Lower lobe of right lung (tissue), 2 donors: ENCODE data around the gene GALNT13. TPM values are rescaled to one million over a fixed set of nuclear protein-coding genes. Genes with fewer than 3 reads are reported as not detected.

Source experiments
- ATAC-seq, 2 donors: fragments of 200-7000 bp; cut with Tn5 transposase; one replicate each; pipeline ENCODE4 v1.9.1; 2020 to 2022; ENCODE audit warnings: mild to moderate bottlenecking in 2 of 2, moderate library complexity in 2 of 2
- DNase-seq: peaks from one replicate; pipeline ENCODE4 v3.0.0-alpha.2; 2020
- H3K27ac ChIP-seq: fragments of 200-600 bp; one replicate; pipeline ENCODE4 v1.8.0; 2022
- H3K27me3 ChIP-seq: fragments of 200-600 bp; one replicate; pipeline ENCODE4 v1.8.0; 2022; ENCODE audit warnings: low read depth
- H3K36me3 ChIP-seq: fragments of 200-600 bp; one replicate; pipeline ENCODE4 v1.8.0; 2022; ENCODE audit warnings: mild to moderate bottlenecking
- H3K4me1 ChIP-seq: fragments of 200-600 bp; one replicate; pipeline ENCODE4 v1.8.0; 2022
- H3K4me3 ChIP-seq: fragments of 200-600 bp; one replicate; pipeline ENCODE4 v1.8.0; 2022; ENCODE audit warnings: mild to moderate bottlenecking
- H3K9me3 ChIP-seq: fragments of 200-600 bp; one replicate; pipeline ENCODE4 v1.8.0; 2022
- intact Hi-C: fragments of 100-400 bp; cut with DNase I; formaldehyde crosslinking; loops from one replicate; pipeline ENCODE4 v1.11.0; 2022
- total RNA-seq: library from RNA; stranded (reverse); fragmentation: NEBNext Ultra II Directional; extraction: Animal tissue kit (Norgen Biotek cat#: 25700); gene quantifications from one replicate; pipeline ENCODE4 v1.2.1, GENCODE V29; 2021
- TF ChIP-seq, protein P1 (sequence below): fragments of 200-600 bp; IDR thresholded peaks from one replicate; pipeline ENCODE4 v1.8.0; 2022; ENCODE audit warnings: antibody characterized with exemption, mild to moderate bottlenecking
- donor health status: DM: no; HTN: yes; CAD: no; lungs with severe emphysema.

The GALNT13 gene
- total RNA-seq, 1 donor from 2014 or later: 2.4 TPM

- H3K36me3 ChIP-seq: no peaks in the 10 kb centered on the region
- no peak overlapping the region for H3K27ac ChIP-seq
- no peaks in the 10 kb centered on the region for H3K4me1 ChIP-seq
- ATAC-seq: no peak
- DNase-seq: no peak
- H3K4me3 ChIP-seq: no peak overlapping the region
- H3K27me3 ChIP-seq: no peaks in the 10 kb centered on the region
- no peaks in the 10 kb centered on the region for H3K9me3 ChIP-seq
- intact Hi-C loops: no loop called here
- TF ChIP-seq, protein P1, sequence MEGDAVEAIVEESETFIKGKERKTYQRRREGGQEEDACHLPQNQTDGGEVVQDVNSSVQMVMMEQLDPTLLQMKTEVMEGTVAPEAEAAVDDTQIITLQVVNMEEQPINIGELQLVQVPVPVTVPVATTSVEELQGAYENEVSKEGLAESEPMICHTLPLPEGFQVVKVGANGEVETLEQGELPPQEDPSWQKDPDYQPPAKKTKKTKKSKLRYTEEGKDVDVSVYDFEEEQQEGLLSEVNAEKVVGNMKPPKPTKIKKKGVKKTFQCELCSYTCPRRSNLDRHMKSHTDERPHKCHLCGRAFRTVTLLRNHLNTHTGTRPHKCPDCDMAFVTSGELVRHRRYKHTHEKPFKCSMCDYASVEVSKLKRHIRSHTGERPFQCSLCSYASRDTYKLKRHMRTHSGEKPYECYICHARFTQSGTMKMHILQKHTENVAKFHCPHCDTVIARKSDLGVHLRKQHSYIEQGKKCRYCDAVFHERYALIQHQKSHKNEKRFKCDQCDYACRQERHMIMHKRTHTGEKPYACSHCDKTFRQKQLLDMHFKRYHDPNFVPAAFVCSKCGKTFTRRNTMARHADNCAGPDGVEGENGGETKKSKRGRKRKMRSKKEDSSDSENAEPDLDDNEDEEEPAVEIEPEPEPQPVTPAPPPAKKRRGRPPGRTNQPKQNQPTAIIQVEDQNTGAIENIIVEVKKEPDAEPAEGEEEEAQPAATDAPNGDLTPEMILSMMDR: no peak
These were observed 384.4 kb downstream of the GALNT13 start for GRCh38 chr2:154256136-154256535.

GRCh38 chr2:154259030-154259429 is 387.3 kb downstream of the GALNT13 start:
- intact Hi-C loops: no loop called here
- DNase-seq (no peak), ATAC-seq (no peak)
- TF ChIP-seq, protein P1: no peak
- Histone ChIP-seq H3K4me1 (no peaks in the 10 kb centered on the region), H3K27ac (no peak overlapping the region), H3K4me3 (no peak overlapping the region), H3K9me3 (no peaks in the 10 kb centered on the region), H3K36me3 (no peaks in the 10 kb centered on the region), H3K27me3 (no peaks in the 10 kb centered on the region)

- no peak overlapping the region for H3K27ac ChIP-seq
- H3K4me1 ChIP-seq: no peaks in the 10 kb centered on the region
- ATAC-seq: no peak
- intact Hi-C loops: no loop called here
- no peaks in the 10 kb centered on the region for H3K27me3 ChIP-seq
- H3K9me3 ChIP-seq: no peaks in the 10 kb centered on the region
- DNase-seq: no peak
- H3K4me3 ChIP-seq: no peak overlapping the region
- no peaks in the 10 kb centered on the region for H3K36me3 ChIP-seq
- TF ChIP-seq, protein P1: no peak
These were observed 389.8 kb downstream of the GALNT13 start for GRCh38 chr2:154261473-154262027.

DNA sequence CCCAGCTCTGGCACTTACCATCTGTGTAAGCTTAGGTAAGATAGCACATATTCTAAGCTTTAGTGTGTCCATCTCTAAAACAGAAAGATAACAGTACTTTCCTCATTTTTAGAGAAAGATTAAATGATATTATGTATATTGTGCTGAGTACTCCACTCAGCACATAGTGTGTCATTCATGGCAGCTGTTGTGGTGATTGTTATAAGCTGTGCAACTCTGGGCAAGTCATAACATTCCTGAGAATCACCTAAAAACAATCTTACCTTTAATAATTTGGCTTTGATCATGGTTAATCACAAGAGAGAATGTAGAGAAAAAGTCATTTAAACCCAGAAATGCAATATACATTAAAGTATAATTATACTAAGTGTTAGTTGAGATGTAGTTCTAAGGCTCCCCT is 391.5 kb downstream of the GALNT13 start:
- TF ChIP-seq, protein P1: no peak
- H3K27me3 ChIP-seq: no peaks in the 10 kb centered on the region
- no peaks in the 10 kb centered on the region for H3K9me3 ChIP-seq
- DNase-seq (no peak), ATAC-seq (no peak)
- intact Hi-C loops: no loop called here
- H3K4me3 ChIP-seq: no peak overlapping the region
- H3K4me1 ChIP-seq: no peaks in the 10 kb centered on the region
- no peaks in the 10 kb centered on the region for H3K36me3 ChIP-seq
- no peak overlapping the region for H3K27ac ChIP-seq

- no peaks in the 10 kb centered on the region for H3K9me3 ChIP-seq
- intact Hi-C loops: no loop called here
- H3K4me3 ChIP-seq: no peak overlapping the region
- H3K36me3 ChIP-seq: no peaks in the 10 kb centered on the region
- H3K4me1 ChIP-seq: no peaks in the 10 kb centered on the region
- no peak for ATAC-seq
- H3K27ac ChIP-seq: no peak overlapping the region
- H3K27me3 ChIP-seq: no peaks in the 10 kb centered on the region
- no peak for DNase-seq
- TF ChIP-seq, protein P1: no peak
These were observed 392.3 kb downstream of the GALNT13 start for GRCh38 chr2:154264024-154264423.

DNA sequence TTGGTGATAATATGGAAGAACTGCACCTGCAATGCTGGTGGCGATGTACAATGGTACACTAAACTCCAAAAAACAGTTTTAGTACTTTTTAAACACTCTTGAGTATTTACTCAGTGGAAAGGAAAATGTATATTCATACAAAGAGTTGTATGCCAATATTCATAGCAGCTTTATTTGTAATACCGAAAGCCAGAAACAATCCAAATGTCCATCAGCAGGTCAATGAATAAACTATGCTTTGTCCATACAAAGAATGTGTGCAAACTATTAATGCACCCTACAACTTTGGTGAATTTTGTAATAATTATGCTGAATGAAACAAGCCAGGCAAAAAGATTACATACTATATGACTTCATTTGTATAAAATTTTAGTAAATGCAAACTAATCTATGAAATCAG is 396.3 kb downstream of the GALNT13 start:
- ATAC-seq: no peak
- intact Hi-C loops: no loop called here
- no peaks in the 10 kb centered on the region for H3K36me3 ChIP-seq
- no peak for DNase-seq
- H3K27ac ChIP-seq: no peak overlapping the region
- no peaks in the 10 kb centered on the region for H3K4me1 ChIP-seq
- TF ChIP-seq, protein P1: no peak
- H3K27me3 ChIP-seq: no peaks in the 10 kb centered on the region
- no peaks in the 10 kb centered on the region for H3K9me3 ChIP-seq
- H3K4me3 ChIP-seq: no peak overlapping the region
